ENCODE results near the gene LRRC8E. TPM values are rescaled to one million over a fixed set of nuclear protein-coding genes. Genes with fewer than 3 reads are reported as not detected.
"Not testable (repeated sequence)": the region's sequence is repeated elsewhere in the genome, so short reads cannot be mapped to it uniquely, and the experiment has no call there.

The LRRC8E gene
- total and polyA plus RNA-seq, 8 donors: 0.58 to 12.5 (median 2.1) TPM; not detected in 1

GRCh38 chr19:7916955-7917266, 28.6 kb downstream of the LRRC8E start:
- peaks cover 15 to 23% (median 20%) of the 10 kb centered on the region in 4 donors for H3K36me3 ChIP-seq
- intact Hi-C loops (cut with DNase I; ENCODE audit: low total_unique reads): no loop called here
- peak overlapping the region in 2 of 5 donors; percentile 29 to 65 for H3K27ac ChIP-seq
- DNase-seq: no peak
- H3K27me3 ChIP-seq: peaks cover 12 to 71% (median 52%) of the 10 kb centered on the region in 3 donors
- H3K4me3 ChIP-seq: peak overlapping the region; percentile 33 to 51 (median 40)
- TF ChIP-seq CTCF (IDR thresholded peaks at IDR 0.05) (no peak), POLR2A (IDR thresholded peaks at IDR 0.05) (no peak), POLR2AphosphoS5 (IDR thresholded peaks at IDR 0.05) (no peak), EP300 (IDR thresholded peaks at IDR 0.05) (no peak)
- H3K9me3 ChIP-seq: no peaks in the 10 kb centered on the region
- H3K4me1 ChIP-seq: peaks cover 43 to 66% (median 53%) of the 10 kb centered on the region in 4 donors
- 0 to 16% (median 7%) methylated on average over 7 to 12 of the region's 12 CpGs; no CpG with 5 or more reads in 1 of the 5 donors for WGBS, 5 donors

GRCh38 chr19:7917267-7918061, 29.2 kb downstream of the LRRC8E start:
- DNase-seq: peak; percentile 58 to 88

GRCh38 chr19:7918062-7918614, 29.8 kb downstream of the LRRC8E start:
- DNase-seq; intact Hi-C loops (cut with DNase I; ENCODE audit: low total_unique reads); H3K9me3 ChIP-seq: not testable (repeated sequence)
- H3K36me3 ChIP-seq: peaks cover 14 to 23% (median 20%) of the 10 kb centered on the region in 4 donors
- H3K4me3 ChIP-seq: peak overlapping the region in 3 of 4 donors; percentile 31 to 51 (median 47)
- peak overlapping the region in 2 of 5 donors; percentile 29 to 65 for H3K27ac ChIP-seq
- H3K27me3 ChIP-seq: peaks cover 12 to 67% (median 52%) of the 10 kb centered on the region in 3 donors
- 19 to 29% (median 26%) methylated on average over 24 to 29 of the region's 29 CpGs for WGBS, 5 donors
- peaks cover 50 to 78% (median 60%) of the 10 kb centered on the region in 4 donors for H3K4me1 ChIP-seq

More at GRCh38 chr19:7917267-7918061, 29.2 kb downstream of the LRRC8E start:
- Histone ChIP-seq H3K27ac (peak overlapping the region in 2 of 5 donors; percentile 29 to 65), H3K27me3 (peaks cover 12 to 67% (median 52%) of the 10 kb centered on the region in 3 donors), H3K36me3 (peaks cover 15 to 23% (median 20%) of the 10 kb centered on the region in 4 donors), H3K9me3 (no peaks in the 10 kb centered on the region), H3K4me3 (peak overlapping the region; percentile 31 to 51 (median 40)), H3K4me1 (peaks cover 49 to 71% (median 58%) of the 10 kb centered on the region in 4 donors)
- WGBS, 5 donors: 1% methylated on average over 19 to 71 of the region's 71 CpGs
- TF ChIP-seq POLR2AphosphoS5 (IDR thresholded peaks at IDR 0.05) (no peak), CTCF (IDR thresholded peaks at IDR 0.05) (peak in 4 of 7 experiments; percentile 8 to 55 (median 43))
- intact Hi-C loops (cut with DNase I; ENCODE audit: low total_unique reads): no loop called here

GRCh38 chr19:7918615-7919421, 30.5 kb downstream of the LRRC8E start:
- H3K4me3 ChIP-seq: peak overlapping the region in 1 of 4 donors; percentile 79
- no peak overlapping the region for H3K27ac ChIP-seq
- peaks cover 13 to 20% (median 16%) of the 10 kb centered on the region in 4 donors for H3K36me3 ChIP-seq
- peak in 1 of 2 donors; percentile 44 for DNase-seq
- intact Hi-C loops (cut with DNase I; ENCODE audit: low total_unique reads): no loop called here
- no peaks in the 10 kb centered on the region for H3K9me3 ChIP-seq
- H3K4me1 ChIP-seq: peaks cover 50 to 84% (median 62%) of the 10 kb centered on the region in 4 donors
- 36 to 52% (median 40%) methylated on average over 35 to 42 of the region's 42 CpGs for WGBS, 5 donors
- H3K27me3 ChIP-seq: peaks cover 12 to 60% (median 52%) of the 10 kb centered on the region in 3 donors
- TF ChIP-seq POLR2A (IDR thresholded peaks at IDR 0.05) (no peak), POLR2AphosphoS5 (IDR thresholded peaks at IDR 0.05) (no peak), EP300 (IDR thresholded peaks at IDR 0.05) (no peak), CTCF (IDR thresholded peaks at IDR 0.05) (no peak)

All from stomach (tissue), 9 donors.